ENCODE measurements around the gene KLHL6.
"Not testable (repeated sequence)": the region's sequence is repeated elsewhere in the genome, so short reads cannot be mapped to it uniquely, and the experiment has no call there.

Gene KLHL6

DNA sequence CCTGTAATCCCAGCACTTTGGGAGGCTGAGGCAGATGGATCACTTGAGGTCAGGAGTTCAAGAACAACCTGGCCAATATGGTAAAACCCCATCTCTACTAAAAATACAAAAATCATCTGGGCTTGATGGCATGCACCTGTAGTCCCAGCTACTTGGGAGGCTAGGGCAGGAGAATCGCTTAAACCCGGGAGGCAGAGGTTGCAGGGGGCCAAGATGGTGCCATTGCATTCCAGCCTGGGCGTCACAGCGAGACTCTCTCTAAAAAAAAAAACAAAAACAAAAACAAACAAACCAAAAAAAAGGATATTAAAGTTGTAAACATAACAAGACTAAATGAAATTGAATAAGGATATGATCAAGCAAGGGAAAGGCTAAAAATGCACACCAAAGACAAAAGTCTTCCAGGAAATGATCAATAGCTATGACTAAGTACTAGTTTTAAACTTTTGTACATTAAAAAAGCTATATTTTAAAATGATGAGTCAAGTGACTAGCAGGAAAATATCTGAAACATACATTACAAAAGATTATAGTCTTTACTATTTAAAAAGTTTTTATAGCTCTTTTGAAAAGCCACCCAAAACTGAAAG lies 28.6 kb downstream of the KLHL6 start:
- H3K9ac ChIP-seq (ENCODE audit: low read length), result peak overlapping the region; percentile 54
- no peak overlapping the region for H2AFZ ChIP-seq (ENCODE audit: low read length)
- TF ChIP-seq EZH2phosphoT487 (IDR thresholded peaks at IDR 0.05; ENCODE audit: low read length) (no peak), EZH2 (optimal IDR thresholded peaks at IDR 0.05; ENCODE audit: low read depth, low read length) (no peak)
- TF ChIP-seq, protein P1, sequence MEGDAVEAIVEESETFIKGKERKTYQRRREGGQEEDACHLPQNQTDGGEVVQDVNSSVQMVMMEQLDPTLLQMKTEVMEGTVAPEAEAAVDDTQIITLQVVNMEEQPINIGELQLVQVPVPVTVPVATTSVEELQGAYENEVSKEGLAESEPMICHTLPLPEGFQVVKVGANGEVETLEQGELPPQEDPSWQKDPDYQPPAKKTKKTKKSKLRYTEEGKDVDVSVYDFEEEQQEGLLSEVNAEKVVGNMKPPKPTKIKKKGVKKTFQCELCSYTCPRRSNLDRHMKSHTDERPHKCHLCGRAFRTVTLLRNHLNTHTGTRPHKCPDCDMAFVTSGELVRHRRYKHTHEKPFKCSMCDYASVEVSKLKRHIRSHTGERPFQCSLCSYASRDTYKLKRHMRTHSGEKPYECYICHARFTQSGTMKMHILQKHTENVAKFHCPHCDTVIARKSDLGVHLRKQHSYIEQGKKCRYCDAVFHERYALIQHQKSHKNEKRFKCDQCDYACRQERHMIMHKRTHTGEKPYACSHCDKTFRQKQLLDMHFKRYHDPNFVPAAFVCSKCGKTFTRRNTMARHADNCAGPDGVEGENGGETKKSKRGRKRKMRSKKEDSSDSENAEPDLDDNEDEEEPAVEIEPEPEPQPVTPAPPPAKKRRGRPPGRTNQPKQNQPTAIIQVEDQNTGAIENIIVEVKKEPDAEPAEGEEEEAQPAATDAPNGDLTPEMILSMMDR (IDR thresholded peaks at IDR 0.05; ENCODE audit: low read length), result no peak
- no peaks in the 10 kb centered on the region for H4K20me1 ChIP-seq (ENCODE audit: insufficient read depth, low read length)
- H3K79me2 ChIP-seq (ENCODE audit: low read length), result peaks cover 82% of the 10 kb centered on the region
- H3K4me2 ChIP-seq (ENCODE audit: low read depth, low read length), result peak overlapping the region; percentile 80
- no peak for DNase-seq
- peak overlapping the region; percentile 91 for H3K27ac ChIP-seq (ENCODE audit: low read length)
- peaks cover 9% of the 10 kb centered on the region for H3K36me3 ChIP-seq (replicated peaks; ENCODE audit: insufficient read depth, low read length)
- H3K9me2 ChIP-seq (replicated peaks; ENCODE audit: insufficient read depth, low read length), result no peaks in the 10 kb centered on the region
- peaks cover 47% of the 10 kb centered on the region for H3F3A ChIP-seq (ENCODE audit: insufficient read depth, low read length)
- H3K4me1 ChIP-seq (ENCODE audit: low read length), result peaks cover 60% of the 10 kb centered on the region
- peak overlapping the region; percentile 17; the same call in 1 of the 2 replicates for H3K4me3 ChIP-seq (ENCODE audit: low read length)
- no peaks in the 10 kb centered on the region for H3K27me3 ChIP-seq (replicated peaks; ENCODE audit: insufficient read depth, low read length)
- H3K9me3 ChIP-seq (replicated peaks; ENCODE audit: insufficient read depth, low read length), result no peaks in the 10 kb centered on the region

DNA sequence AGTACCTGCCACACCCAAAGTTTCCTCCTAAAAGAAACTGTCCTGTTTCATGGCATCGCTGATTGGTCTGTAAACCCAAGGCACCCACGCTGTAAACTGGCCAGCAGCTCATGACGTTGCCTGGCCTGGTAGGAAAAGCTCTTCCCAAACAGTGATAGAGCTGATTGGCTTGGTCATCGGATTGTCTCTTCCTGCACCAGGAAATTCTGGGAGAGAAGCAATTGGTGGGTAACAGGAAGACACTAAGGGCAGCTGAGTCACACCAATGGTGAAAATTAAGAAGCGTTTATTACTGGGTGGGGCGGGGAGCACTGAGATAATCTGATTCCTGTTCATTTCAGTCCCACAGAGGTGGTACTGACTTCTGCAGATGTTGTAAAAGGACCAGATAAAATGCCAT lies 31.0 kb downstream of the KLHL6 start:
- H3K79me2 ChIP-seq (ENCODE audit: low read length), result peaks cover 81% of the 10 kb centered on the region
- no peaks in the 10 kb centered on the region for H4K20me1 ChIP-seq (ENCODE audit: insufficient read depth, low read length)
- DNase-seq, result no peak
- no peak overlapping the region for H3K4me3 ChIP-seq (ENCODE audit: low read length)
- peaks cover 3% of the 10 kb centered on the region; the same call in 1 of the 2 replicates for H3K36me3 ChIP-seq (replicated peaks; ENCODE audit: insufficient read depth, low read length)
- no peak for TF ChIP-seq EZH2 (optimal IDR thresholded peaks at IDR 0.05; ENCODE audit: low read depth, low read length)
- TF ChIP-seq EZH2phosphoT487 (IDR thresholded peaks at IDR 0.05; ENCODE audit: low read length), result no peak
- H3K4me1 ChIP-seq (ENCODE audit: low read length), result peaks cover 66% of the 10 kb centered on the region
- no peaks in the 10 kb centered on the region for H3K27me3 ChIP-seq (replicated peaks; ENCODE audit: insufficient read depth, low read length)
- H3K4me2 ChIP-seq (ENCODE audit: low read depth, low read length), result no peak overlapping the region
- H3F3A ChIP-seq (ENCODE audit: insufficient read depth, low read length), result peaks cover 57% of the 10 kb centered on the region
- no peak overlapping the region for H3K9ac ChIP-seq (ENCODE audit: low read length)
- H3K9me2 ChIP-seq (replicated peaks; ENCODE audit: insufficient read depth, low read length), result no peaks in the 10 kb centered on the region
- no peak overlapping the region for H2AFZ ChIP-seq (ENCODE audit: low read length)
- H3K9me3 ChIP-seq (replicated peaks; ENCODE audit: insufficient read depth, low read length), result no peaks in the 10 kb centered on the region
- peak overlapping the region; percentile 7; the same call in 1 of the 2 replicates for H3K27ac ChIP-seq (ENCODE audit: low read length)

DNA sequence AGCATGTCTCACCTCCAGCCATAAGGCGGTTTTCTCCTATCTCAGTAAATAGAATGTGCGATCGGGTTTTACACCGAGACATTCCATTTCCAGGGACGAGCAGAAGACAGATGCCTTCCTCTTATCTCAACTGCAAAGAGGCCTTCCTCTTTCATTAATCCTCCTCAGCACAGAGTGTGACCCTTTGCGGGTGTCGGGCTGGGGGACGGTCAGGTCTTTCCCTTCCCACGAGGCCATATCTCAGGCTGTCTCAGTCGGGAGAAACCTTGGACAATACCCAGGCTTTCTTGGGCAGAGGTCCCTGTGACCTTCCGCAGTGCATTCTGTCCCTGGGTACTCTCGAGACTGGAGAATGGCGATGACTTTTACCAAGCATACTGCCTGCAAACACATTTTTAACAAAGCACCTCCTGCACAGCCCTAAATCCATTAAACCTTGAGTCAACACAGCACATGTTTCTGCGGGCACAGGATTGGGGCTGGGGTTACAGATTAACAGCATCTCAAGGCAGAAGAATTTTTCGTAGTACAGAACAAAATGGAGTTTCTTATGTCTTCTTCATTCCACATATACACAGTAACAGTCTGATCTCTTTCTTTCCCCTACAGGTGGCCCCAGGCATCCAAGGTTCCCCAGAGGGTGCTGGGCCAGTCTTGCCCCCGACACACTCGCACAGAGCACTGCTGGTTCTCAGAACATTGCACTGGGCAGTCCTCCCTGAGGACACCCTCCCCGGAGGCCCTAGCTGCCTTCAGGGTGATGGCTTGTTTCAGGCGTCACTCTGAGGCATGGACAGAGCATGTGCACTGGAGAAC lies 34.6 kb downstream of the KLHL6 start:
- not testable (repeated sequence) for H2AFZ ChIP-seq (ENCODE audit: low read length); H3K9me2 ChIP-seq (replicated peaks; ENCODE audit: insufficient read depth, low read length); H3K9me3 ChIP-seq (replicated peaks; ENCODE audit: insufficient read depth, low read length); H4K20me1 ChIP-seq (ENCODE audit: insufficient read depth, low read length); H3K36me3 ChIP-seq (replicated peaks; ENCODE audit: insufficient read depth, low read length); DNase-seq; H3K27me3 ChIP-seq (replicated peaks; ENCODE audit: insufficient read depth, low read length); H3K9ac ChIP-seq (ENCODE audit: low read length)
- H3K4me3 ChIP-seq (ENCODE audit: low read length), result peak overlapping the region; percentile 36; the same call in 1 of the 2 replicates
- H3K4me1 ChIP-seq (ENCODE audit: low read length), result peaks cover 71% of the 10 kb centered on the region
- H3K79me2 ChIP-seq (ENCODE audit: low read length), result peaks cover 85% of the 10 kb centered on the region
- peak overlapping the region; percentile 94; the same call in 1 of the 2 replicates for H3K27ac ChIP-seq (ENCODE audit: low read length)
- peaks cover 60% of the 10 kb centered on the region for H3F3A ChIP-seq (ENCODE audit: insufficient read depth, low read length)
- peak overlapping the region; percentile 89; the same call in 1 of the 2 replicates for H3K4me2 ChIP-seq (ENCODE audit: low read depth, low read length)

DNA sequence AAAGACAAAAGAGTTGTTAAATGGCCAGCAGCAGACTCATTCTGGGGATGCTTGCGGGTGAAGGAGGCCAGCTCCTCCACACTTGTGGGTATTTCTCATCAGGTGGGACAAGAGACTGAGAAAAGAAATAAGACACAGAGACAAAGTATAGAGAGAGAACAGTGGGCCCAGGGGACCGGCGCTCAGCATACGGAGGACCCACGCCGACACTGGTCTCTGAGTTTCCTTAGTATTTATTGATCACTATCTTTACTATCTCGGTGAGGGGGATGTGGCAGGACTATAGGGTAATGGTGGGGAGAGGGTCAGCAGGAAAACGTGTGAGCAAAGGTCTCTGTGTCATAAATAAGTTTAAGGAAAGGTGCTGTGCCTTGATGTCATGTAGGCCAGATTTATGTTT lies 35.2 kb downstream of the KLHL6 start:
- H3K9me2 ChIP-seq (replicated peaks; ENCODE audit: insufficient read depth, low read length); H3K36me3 ChIP-seq (replicated peaks; ENCODE audit: insufficient read depth, low read length); H3K9me3 ChIP-seq (replicated peaks; ENCODE audit: insufficient read depth, low read length); H4K20me1 ChIP-seq (ENCODE audit: insufficient read depth, low read length); DNase-seq; H3K27me3 ChIP-seq (replicated peaks; ENCODE audit: insufficient read depth, low read length); H2AFZ ChIP-seq (ENCODE audit: low read length): not testable (repeated sequence)
- Histone ChIP-seq H3K79me2 (ENCODE audit: low read length) (peaks cover 87% of the 10 kb centered on the region), H3K9ac (ENCODE audit: low read length) (peak overlapping the region; percentile 80; the same call in 1 of the 2 replicates), H3K4me3 (ENCODE audit: low read length) (peak overlapping the region; percentile 36), H3K4me1 (ENCODE audit: low read length) (peaks cover 74% of the 10 kb centered on the region), H3K27ac (ENCODE audit: low read length) (peak overlapping the region; percentile 94), H3F3A (ENCODE audit: insufficient read depth, low read length) (peaks cover 61% of the 10 kb centered on the region), H3K4me2 (ENCODE audit: low read depth, low read length) (peak overlapping the region; percentile 89)
